Stimulated activated CD8-positive, alpha-beta memory T cell treated with anti-CD3 and anti-CD28 coated beads, Interleukin-7, amount 100 ng/mL, for 4 hours (primary cell): ENCODE results near the gene STRBP.
"Not testable (repeated sequence)": the region's sequence is repeated elsewhere in the genome, so short reads cannot be mapped to it uniquely, and the experiment has no call there.

Source experiments
- DNase-seq, 2 donors: peaks; one replicate each; pipeline ENCODE4 v3.0.0-alpha.2; 2020; ENCODE audit warnings: low read depth in 2 of 2

The STRBP gene

DNA sequence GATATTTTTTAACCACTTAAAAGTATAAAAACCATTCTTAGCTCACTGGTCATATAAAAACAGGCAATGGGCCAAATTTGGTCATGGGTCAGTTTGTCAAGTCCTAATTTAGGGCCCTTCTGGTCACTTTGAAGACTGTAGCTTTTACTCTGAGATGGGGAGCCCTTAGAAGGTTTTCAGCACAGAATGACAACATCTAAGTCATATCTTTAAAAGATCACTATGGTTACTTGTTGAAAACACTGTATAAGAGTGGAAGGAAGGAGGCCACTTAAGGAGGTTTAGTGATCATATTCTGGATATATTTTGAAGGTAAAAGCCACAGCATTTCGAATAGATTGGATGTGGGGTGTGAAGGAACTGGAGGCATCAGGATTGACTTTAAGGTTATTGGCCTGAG lies 76.7 kb downstream of the STRBP start:
- DNase-seq = no peak

GRCh38 chr9:123191260-123191659 lies 77.1 kb downstream of the STRBP start:
- DNase-seq = no peak

DNA sequence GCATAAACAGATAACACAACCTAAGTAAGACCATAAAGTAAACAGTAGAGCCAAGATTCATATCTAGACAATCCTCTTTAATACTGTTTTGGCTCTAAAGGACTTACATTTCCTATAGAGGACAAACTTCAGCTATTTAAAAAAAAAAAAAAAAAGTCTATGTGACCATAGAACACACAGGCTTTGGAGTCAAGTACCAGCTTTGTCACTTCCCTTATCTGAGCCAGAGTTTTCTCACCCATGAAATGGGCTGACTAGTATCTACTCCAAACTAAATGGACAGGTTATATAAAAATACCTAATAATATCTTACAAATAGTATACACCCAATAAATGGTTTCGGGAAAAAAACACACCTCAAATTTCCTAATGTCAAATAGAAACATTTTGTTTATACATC lies 81.3 kb downstream of the STRBP start:
- DNase-seq = no peak

- not testable (repeated sequence) for DNase-seq
These were observed 82.4 kb downstream of the STRBP start for GRCh38 chr9:123186029-123186428.

DNA sequence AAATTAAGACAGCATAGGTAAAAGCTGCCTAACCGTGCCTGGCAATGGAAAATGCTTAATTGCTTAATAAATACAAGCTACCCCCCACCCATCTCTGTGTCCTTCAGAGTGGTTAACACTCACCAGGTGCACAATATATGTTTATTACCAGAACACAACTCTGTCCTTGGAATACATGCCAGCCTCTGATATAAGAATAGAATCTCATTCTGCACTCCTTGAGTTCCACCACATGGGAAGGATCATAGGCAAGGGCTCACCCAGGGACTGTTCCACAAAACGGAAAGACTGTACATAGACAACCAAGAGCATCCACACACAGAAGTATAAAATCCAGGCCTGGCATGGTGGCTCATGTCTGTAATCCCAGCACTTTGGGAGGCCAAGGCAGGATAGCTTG lies 91.4 kb downstream of the STRBP start:
- no peak for DNase-seq

GRCh38 chr9:123175854-123176629 lies 92.3 kb downstream of the STRBP start:
- DNase-seq = no peak

- no peak for DNase-seq
These were observed 93.4 kb downstream of the STRBP start for GRCh38 chr9:123174887-123175518.

GRCh38 chr9:123174079-123174478 lies 94.3 kb downstream of the STRBP start:
- DNase-seq = no peak

DNA sequence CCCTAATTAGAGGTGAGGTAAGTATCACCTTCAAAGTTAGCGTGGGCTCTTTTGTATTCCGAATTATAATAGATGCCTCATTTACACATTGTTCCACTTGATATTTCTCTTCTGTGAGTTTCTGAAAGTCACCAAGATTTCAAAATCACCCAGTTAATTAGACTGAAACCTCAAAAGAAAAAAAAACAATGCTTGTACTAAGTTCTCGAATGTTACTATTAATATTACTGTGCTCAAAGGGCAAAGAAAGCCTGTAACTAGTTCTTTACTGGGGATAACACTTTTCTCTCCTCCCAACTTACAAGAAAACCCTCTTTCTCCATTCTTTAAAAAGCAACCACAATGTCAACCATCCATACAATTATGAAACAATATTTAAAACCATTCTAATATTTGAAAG lies 98.5 kb downstream of the STRBP start:
- no peak for DNase-seq

GRCh38 chr9:123168586-123168985 lies 99.8 kb downstream of the STRBP start:
- no peak for DNase-seq

DNA sequence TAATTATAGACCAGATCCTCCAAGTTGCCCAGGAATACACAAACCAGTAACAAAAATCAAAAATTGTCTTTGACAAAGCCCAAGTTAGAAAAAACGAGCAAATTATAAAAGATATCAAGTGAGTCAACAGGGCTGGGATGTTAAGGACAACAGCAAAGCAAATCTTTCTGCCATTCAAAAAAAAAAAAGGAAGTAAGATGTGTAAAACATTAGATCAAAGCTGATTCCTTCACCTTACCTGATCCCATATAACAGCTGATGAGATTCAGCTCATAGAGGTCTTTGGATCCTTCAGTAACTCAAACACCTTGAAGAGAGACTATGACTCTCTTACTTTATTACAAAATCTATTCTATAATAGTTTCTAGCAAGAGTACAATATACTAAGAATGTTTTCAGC lies 100.9 kb downstream of the STRBP start:
- DNase-seq = no peak

DNA sequence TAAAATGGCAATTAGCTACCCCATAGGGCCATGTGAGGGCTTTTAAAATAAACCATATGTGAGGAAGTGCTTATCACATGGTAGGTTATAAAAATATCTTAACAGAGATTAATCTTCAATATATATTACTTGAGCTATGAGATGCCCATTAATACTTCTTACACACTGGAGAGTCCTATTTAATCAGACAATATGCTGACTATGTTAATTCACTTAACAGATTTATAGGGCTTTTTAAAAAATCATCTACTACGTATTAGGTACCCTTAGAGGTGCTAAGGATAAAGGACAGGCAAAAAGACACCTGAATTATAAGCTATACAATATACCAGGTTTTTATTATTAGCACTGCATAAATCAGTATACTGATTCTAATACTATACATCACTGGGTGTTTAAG lies 102.6 kb downstream of the STRBP start:
- DNase-seq = no peak

DNA sequence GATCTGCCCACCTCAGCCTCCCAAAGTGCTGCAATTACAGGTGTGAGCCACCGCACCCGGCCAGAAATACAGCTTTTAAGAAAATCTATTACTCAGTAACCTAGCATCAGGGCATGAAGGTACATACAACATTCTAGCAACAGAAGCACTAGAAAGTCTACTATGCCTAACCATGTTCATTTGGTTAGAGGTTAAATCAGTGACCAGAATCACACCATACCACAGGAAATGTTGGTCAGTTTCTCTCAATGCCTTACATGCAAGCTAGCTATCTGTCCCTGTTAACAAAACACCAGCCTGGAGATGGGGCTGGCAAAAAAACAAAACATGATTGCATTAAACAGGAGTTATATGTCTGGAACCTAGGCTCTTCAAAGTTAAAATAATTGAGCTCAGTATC lies 104.1 kb downstream of the STRBP start:
- no peak for DNase-seq

- no peak for DNase-seq
These were observed 105.5 kb downstream of the STRBP start for GRCh38 chr9:123162791-123163345.

GRCh38 chr9:123162360-123162759 lies 106.0 kb downstream of the STRBP start:
- no peak for DNase-seq

DNA sequence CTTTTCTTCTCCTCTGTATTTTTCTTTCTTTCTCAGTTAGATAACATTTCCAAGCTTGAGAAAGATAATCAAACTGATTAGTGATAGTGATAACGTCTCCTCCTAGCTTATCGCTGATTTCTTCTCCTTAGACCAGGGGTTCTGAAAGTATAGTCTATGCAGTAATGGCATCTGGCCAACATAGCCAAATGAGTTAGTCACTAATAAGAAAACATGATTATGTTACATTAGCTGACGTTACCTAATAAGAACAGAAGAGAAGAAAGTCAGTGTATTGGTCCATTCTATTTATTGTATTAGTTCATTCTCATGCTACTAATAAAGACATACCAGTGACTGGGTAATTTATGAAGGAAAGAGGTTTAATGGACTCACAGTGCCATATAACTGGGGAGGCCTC lies 111.2 kb downstream of the STRBP start:
- no peak for DNase-seq

DNA sequence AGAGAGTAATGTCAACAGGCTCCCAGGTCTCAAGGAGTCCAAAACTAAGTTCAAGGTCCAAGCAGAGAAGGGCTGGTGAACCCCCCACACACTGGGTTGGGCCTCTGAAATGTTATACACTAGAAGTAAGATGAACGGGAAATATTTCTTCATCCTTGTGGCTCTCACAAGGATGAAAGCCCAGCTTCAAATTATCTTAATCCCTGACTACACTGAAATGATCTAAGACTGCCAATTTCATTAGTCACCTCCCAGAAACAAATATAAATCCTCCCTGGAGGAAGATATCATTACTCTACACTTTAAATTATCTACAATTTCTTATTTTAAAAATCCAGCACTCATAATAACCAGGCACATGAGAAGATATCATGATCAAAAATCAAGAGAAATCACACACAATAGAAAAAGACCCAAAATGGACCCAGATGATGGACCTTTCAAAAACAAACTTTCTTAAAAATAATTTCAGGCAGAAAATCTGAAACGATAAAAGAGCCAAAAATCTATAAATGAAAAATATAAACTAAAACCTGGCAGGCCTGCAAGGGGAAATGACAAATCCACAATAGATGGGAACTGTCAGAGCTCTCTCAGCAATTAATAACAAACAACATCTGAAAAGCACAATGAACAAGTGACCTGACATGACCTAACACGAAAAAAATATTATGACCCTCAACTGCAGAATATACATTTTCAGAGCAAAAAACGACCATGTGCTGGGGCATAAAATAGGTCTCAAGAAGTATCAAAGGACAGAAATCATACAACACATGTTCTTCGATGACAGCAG lies 117.5 kb downstream of the STRBP start:
- no peak for DNase-seq

- no peak for DNase-seq
These were observed 119.3 kb downstream of the STRBP start for GRCh38 chr9:123149067-123149466.

DNA sequence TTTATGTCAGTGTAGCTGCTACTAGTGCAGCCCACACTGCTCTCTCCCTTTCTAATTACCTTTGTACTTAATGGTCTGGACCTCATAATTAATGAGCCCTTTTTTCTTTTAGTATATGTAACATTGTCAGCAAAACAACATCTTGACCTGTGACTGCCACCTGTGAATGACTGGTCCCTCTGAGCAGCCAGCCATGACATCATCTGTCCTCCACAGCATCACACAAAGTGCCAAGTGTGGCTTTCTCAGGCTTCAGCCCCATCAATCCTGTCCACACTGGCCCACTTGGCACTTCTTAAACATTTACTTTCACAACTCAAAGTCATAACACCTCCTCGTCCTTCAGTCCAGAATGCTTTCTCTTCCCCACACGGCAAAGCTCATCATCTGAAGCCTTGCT lies 130.2 kb downstream of the STRBP start:
- DNase-seq = no peak

- no peak for DNase-seq
These were observed 133.0 kb downstream of the STRBP start for GRCh38 chr9:123135430-123135829.

DNA sequence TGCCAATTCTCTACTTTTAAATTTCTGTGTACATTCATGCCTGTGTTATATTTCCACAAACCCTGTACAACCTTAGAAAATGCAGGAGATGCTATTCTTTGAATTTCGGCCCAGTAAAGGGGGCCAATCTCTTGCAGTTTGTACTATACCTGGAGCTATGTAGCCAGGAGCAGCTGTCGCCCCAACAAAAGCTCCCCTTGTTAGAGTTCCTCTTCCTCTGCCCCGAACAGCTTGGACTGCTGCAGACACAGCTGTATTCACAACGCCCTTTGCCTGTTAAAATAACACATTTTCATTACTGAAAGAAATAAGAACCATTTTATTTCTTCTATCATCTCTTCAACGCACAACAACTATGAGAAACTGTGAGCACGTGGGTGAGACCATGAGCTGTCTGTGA lies 135.7 kb downstream of the STRBP start:
- DNase-seq = no peak

DNA sequence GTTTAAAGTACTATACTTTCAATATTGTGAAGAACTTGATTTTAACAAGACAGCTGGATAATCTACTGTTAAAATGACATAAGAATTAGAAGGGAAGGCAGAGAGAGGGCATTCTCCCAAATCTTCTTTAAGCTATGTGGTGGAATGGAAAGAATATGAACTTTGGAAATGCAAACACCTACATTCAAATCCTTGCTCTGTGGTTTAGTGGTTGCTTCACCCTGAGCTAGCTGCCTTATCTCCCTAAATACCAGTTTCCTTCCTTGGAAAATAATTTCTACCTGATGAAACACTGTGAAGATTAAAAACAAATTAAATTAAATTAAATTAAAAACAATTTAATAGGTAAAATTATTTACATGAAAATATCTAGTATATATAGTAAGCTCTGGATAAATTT lies 136.4 kb downstream of the STRBP start:
- no peak for DNase-seq

GRCh38 chr9:123131258-123131657 lies 137.1 kb downstream of the STRBP start:
- no peak for DNase-seq
